LoVo (cell line): Measurements from ENCODE around the gene BLCAP.
"Not testable (repeated sequence)": the region's sequence is repeated elsewhere in the genome, so short reads cannot be mapped to it uniquely, and the experiment has no call there.

Source experiments
- DNase-seq: peaks from one replicate; pipeline ENCODE4 v3.0.0-alpha.2; 2016; ENCODE audit warnings: low spot score

The BLCAP gene

GRCh38 chr20:37480919-37481318 is 46.8 kb downstream of the BLCAP start:
- DNase-seq, result no peak

GRCh38 chr20:37479925-37480691 is 47.6 kb downstream of the BLCAP start:
- DNase-seq, result no peak

GRCh38 chr20:37479266-37479665 is 48.4 kb downstream of the BLCAP start:
- no peak for DNase-seq

GRCh38 chr20:37477041-37477440 is 50.6 kb downstream of the BLCAP start:
- no peak for DNase-seq

GRCh38 chr20:37475252-37475651 is 52.4 kb downstream of the BLCAP start:
- DNase-seq, result no peak

- no peak for DNase-seq
Observed at GRCh38 chr20:37474386-37474785, 53.3 kb downstream of the BLCAP start.

GRCh38 chr20:37473249-37474000 is 54.3 kb downstream of the BLCAP start:
- no peak for DNase-seq

GRCh38 chr20:37472435-37472834 is 55.2 kb downstream of the BLCAP start:
- DNase-seq, result not testable (repeated sequence)

GRCh38 chr20:37471741-37472235 is 55.9 kb downstream of the BLCAP start:
- DNase-seq, result no peak

- DNase-seq, result not testable (repeated sequence)
Observed at GRCh38 chr20:37470190-37470589, 57.5 kb downstream of the BLCAP start.

- no peak for DNase-seq
Observed at GRCh38 chr20:37469531-37469930, 58.1 kb downstream of the BLCAP start.

GRCh38 chr20:37468886-37469285 is 58.8 kb downstream of the BLCAP start:
- DNase-seq, result no peak
